ENCODE results near the gene ACOX3. TPM values are rescaled to one million over a fixed set of nuclear protein-coding genes. Genes with fewer than 3 reads are reported as not detected.
A peak's percentile ranks its signal among the peaks of the same experiment; 100 is the strongest.
"Not testable (repeated sequence)": the region's sequence is repeated elsewhere in the genome, so short reads cannot be mapped to it uniquely, and the experiment has no call there.

The ACOX3 gene
- total RNA-seq, 1 donor from 2014 or later = 59.7 TPM

DNA sequence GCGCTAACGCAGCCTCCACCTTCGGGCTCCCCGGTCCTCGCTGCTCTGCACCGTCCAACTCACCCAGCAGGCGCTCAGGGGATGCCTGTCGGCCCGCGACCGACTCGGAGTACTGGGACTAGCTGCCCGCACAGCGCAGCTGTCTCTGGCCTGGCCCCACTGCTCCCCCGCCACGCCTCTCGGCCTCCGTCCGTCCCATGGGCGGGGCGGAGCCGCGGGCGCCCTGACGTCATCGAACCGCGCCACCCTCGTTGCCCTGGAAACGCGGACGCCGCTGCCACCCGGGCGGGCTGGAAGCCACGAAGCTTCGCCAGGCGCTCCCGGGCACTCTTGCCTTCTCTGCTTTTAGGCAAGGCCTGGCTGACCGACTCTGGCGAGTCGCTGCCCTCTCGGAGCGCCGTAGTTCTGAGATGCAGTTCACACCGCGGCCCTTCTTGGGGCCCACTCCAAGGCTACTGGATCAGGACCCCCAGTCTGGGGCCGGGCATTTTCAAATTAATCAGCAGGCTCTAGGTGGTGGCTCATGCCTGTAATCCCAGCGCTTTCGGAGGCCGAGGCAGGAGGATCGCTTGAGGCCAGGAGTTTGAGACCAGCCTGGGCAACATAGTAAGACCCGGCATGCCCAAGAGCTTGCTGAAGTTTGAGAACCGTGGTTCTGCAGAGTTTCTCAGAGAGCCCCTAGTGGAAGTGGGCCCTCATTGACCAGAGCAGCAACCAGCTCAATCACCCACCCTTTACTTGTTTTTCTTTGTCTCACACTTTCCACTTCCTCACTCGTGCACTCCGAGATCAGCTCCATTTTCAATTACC lies 12.0 kb downstream of the ACOX3 start:
- TF ChIP-seq, protein P1, sequence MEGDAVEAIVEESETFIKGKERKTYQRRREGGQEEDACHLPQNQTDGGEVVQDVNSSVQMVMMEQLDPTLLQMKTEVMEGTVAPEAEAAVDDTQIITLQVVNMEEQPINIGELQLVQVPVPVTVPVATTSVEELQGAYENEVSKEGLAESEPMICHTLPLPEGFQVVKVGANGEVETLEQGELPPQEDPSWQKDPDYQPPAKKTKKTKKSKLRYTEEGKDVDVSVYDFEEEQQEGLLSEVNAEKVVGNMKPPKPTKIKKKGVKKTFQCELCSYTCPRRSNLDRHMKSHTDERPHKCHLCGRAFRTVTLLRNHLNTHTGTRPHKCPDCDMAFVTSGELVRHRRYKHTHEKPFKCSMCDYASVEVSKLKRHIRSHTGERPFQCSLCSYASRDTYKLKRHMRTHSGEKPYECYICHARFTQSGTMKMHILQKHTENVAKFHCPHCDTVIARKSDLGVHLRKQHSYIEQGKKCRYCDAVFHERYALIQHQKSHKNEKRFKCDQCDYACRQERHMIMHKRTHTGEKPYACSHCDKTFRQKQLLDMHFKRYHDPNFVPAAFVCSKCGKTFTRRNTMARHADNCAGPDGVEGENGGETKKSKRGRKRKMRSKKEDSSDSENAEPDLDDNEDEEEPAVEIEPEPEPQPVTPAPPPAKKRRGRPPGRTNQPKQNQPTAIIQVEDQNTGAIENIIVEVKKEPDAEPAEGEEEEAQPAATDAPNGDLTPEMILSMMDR (IDR thresholded peaks at IDR 0.05; ENCODE audit: unreplicated experiment) = peak; percentile 36
- Mint-ChIP-seq H3K27me3 (ENCODE audit: low read depth) (no peaks in the 10 kb centered on the region), H3K4me3 (peak overlapping the region; percentile 94), H3K9me3 (peaks cover 4% of the 10 kb centered on the region), H3K4me1 (peaks cover 31% of the 10 kb centered on the region), H3K36me3 (peaks cover 13% of the 10 kb centered on the region), H3K27ac (peak overlapping the region; percentile 97)
- peak; percentile 83 to 98 for DNase-seq (ENCODE audit: low spot score in 2 of 2, unreplicated experiment in 2 of 2)

DNA sequence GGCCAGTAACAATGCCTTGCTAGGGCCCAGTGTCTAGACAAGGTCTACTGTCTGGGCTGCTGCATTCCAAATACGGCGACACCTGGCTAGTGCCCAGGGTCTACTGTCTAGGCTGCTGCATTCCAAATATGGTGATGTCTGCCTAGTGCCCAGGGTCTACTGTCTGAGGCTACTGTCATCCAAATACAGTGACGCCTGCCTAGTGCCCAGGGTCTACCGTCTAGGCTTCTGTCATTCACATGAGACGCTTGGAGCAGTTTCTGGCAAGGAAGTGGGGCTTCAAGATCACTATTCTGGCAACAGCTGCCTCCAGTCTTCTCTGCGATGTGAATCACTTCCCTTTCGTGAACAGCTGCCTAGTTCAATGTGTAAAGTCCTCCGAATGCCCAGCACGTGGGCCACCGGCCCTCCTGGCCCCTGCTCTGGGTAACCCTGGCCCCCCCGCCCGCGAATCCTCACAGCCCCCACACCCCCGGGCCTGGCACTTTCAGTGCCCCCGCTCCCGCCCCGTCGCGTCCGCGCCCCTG lies 12.7 kb downstream of the ACOX3 start:
- H3K4me1 Mint-ChIP-seq = peaks cover 32% of the 10 kb centered on the region
- H3K27ac Mint-ChIP-seq = peak overlapping the region; percentile 97
- no peaks in the 10 kb centered on the region for H3K27me3 Mint-ChIP-seq (ENCODE audit: low read depth)
- peaks cover 13% of the 10 kb centered on the region for H3K36me3 Mint-ChIP-seq
- TF ChIP-seq, protein P1 (IDR thresholded peaks at IDR 0.05; ENCODE audit: unreplicated experiment) = no peak
- H3K9me3 Mint-ChIP-seq = peaks cover 4% of the 10 kb centered on the region
- DNase-seq (ENCODE audit: low spot score in 2 of 2, unreplicated experiment in 2 of 2) = no peak
- peak overlapping the region; percentile 94 for H3K4me3 Mint-ChIP-seq

DNA sequence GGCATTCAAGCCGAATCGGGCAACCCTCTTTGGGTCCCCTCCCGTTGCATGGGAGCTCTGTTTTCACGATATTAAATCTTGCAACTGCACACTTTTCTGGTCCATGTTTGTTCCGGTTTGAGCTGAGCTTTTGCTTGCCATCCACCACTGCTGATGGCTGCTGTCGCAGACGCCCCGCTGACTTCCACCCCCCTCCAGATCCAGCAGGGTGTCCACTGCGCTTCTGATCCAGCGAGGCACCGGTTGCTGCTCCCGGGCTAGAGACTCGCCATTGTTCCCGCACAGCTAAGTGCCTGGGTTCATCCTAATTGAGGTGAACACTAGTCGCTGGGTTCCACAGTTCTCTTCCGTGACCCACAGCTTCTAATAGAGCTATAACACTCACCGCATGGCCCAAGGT lies 13.3 kb downstream of the ACOX3 start:
- H3K9me3 Mint-ChIP-seq = peaks cover 4% of the 10 kb centered on the region
- TF ChIP-seq, protein P1 (IDR thresholded peaks at IDR 0.05; ENCODE audit: unreplicated experiment) = no peak

DNA sequence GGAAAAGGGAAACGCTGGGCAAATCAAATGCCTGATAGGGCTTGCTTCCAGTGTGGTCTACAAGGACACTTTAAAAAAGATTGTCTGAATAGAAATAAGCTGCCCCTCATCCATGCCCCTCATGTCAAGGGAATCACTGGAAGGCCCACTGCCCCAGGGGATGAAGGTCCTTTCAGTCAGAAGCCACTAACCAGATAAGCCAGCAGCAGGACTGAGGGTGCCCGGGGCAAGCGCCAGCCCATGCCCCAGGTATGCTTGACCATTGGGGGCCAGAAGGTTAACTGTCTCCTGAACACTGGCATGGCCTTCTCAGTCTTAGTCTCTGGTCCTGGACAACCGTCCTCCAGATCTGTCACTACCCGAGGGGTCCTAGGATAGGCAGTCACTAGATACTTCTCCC lies 17.7 kb downstream of the ACOX3 start:
- DNase-seq (ENCODE audit: low spot score in 2 of 2, unreplicated experiment in 2 of 2) = no peak
- Mint-ChIP-seq H3K4me1 (peaks cover 42% of the 10 kb centered on the region), H3K27ac (peak overlapping the region; percentile 94), H3K27me3 (ENCODE audit: low read depth) (no peaks in the 10 kb centered on the region), H3K4me3 (no peak overlapping the region), H3K9me3 (peaks cover 4% of the 10 kb centered on the region), H3K36me3 (peaks cover 21% of the 10 kb centered on the region)
- TF ChIP-seq, protein P1 (IDR thresholded peaks at IDR 0.05; ENCODE audit: unreplicated experiment) = no peak

More for the DNA sequence above, 13.3 kb downstream of the ACOX3 start:
- DNase-seq (ENCODE audit: low spot score in 2 of 2, unreplicated experiment in 2 of 2) = no peak
- peak overlapping the region; percentile 94 for H3K4me3 Mint-ChIP-seq
- H3K27ac Mint-ChIP-seq = peak overlapping the region; percentile 97
- H3K36me3 Mint-ChIP-seq = peaks cover 13% of the 10 kb centered on the region
- no peaks in the 10 kb centered on the region for H3K27me3 Mint-ChIP-seq (ENCODE audit: low read depth)
- H3K4me1 Mint-ChIP-seq = peaks cover 36% of the 10 kb centered on the region

DNA sequence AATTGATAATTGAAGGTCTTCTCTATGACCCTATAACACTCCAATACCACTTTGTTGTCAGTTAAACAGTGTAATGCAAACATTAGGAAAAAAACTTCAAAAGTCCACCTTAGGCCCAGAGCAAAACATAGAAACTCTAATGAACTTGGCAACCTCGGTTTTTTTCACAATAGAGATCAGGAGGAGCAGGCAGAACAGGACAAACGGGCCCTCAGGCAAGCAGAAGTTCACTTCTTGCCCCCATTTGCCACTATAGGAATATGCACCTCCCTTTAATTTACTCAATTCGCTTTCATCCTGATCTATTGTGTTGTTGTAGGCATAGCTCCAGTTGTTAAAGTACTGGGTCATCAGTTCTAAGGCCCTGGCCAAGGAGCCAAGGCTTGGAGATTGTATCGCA lies 18.2 kb downstream of the ACOX3 start:
- TF ChIP-seq, protein P1 (IDR thresholded peaks at IDR 0.05; ENCODE audit: unreplicated experiment) = no peak
- peaks cover 38% of the 10 kb centered on the region for H3K4me1 Mint-ChIP-seq
- H3K9me3 Mint-ChIP-seq = peaks cover 4% of the 10 kb centered on the region
- no peak for DNase-seq (ENCODE audit: low spot score in 2 of 2, unreplicated experiment in 2 of 2)
- H3K4me3 Mint-ChIP-seq = no peak overlapping the region
- peaks cover 19% of the 10 kb centered on the region for H3K36me3 Mint-ChIP-seq
- H3K27me3 Mint-ChIP-seq (ENCODE audit: low read depth) = no peaks in the 10 kb centered on the region
- peak overlapping the region; percentile 94 for H3K27ac Mint-ChIP-seq

DNA sequence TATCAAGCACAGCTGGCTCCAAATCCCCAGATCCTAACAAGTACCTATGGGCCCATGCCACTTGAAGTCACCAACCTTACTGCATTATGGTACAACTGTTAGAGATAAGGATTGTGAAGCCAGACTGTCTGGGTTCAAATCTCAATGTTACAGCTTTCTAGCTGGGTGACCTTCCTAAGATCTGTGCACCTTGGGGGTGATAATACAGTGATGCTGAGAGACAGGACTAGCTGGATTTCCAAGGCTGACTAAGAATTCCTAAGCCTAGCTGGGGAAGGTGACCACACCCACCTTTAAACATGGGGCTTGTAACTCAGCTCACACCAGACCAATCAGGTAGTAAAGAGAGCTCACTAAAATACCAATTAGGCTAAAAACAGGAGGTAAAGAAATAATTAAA lies 20.4 kb downstream of the ACOX3 start:
- H3K4me1 Mint-ChIP-seq = peaks cover 30% of the 10 kb centered on the region
- H3K27ac Mint-ChIP-seq; DNase-seq (ENCODE audit: low spot score in 2 of 2, unreplicated experiment in 2 of 2); H3K4me3 Mint-ChIP-seq; H3K9me3 Mint-ChIP-seq; H3K27me3 Mint-ChIP-seq (ENCODE audit: low read depth): not testable (repeated sequence)
- peaks cover 16% of the 10 kb centered on the region for H3K36me3 Mint-ChIP-seq

Measured in mesothelial cell of epicardium (in vitro differentiated cells).